SKM-1 (cell line): ENCODE measurements around the gene SPDYE2B.
"Not testable (repeated sequence)": the region's sequence is repeated elsewhere in the genome, so short reads cannot be mapped to it uniquely, and the experiment has no call there.

Source experiments
- DNase-seq: peaks from one replicate; lab custom pipeline; 2025; ENCODE audit not compliant: unreplicated experiment; lab: John Stamatoyannopoulos, UW

SPDYE2B gene

GRCh38 chr7:102638848-102639247 lies 11.3 kb upstream of the SPDYE2B start:
- DNase-seq = not testable (repeated sequence)

- DNase-seq = not testable (repeated sequence)
Measured at GRCh38 chr7:102642691-102643090, 7.4 kb upstream of the SPDYE2B start, which contains the start of gene UPK3BL1. Gene UPK3BL1, minus strand, starts transcription at chr7:102642791. Its CDS starts 50 bp downstream, at chr7:102642741.

GRCh38 chr7:102643404-102643803 lies 6.7 kb upstream of the SPDYE2B start:
- not testable (repeated sequence) for DNase-seq

- DNase-seq = not testable (repeated sequence)
Measured at GRCh38 chr7:102647813-102648212, 2.3 kb upstream of the SPDYE2B start.

- DNase-seq = not testable (repeated sequence)
Measured at GRCh38 chr7:102664765-102665164, 14.6 kb downstream of the SPDYE2B start.

- not testable (repeated sequence) for DNase-seq
Measured at GRCh38 chr7:102666850-102667249, 16.7 kb downstream of the SPDYE2B start.

- DNase-seq = not testable (repeated sequence)
Measured at GRCh38 chr7:102667523-102667922, 17.4 kb downstream of the SPDYE2B start.

- not testable (repeated sequence) for DNase-seq
Measured at GRCh38 chr7:102671166-102671955, 21.2 kb downstream of the SPDYE2B start, which contains the start of gene POLR2J2. Gene POLR2J2, minus strand, starts transcription at chr7:102671663. Its CDS starts 62 bp downstream, at chr7:102671601.

- not testable (repeated sequence) for DNase-seq
Measured at GRCh38 chr7:102671956-102672307, 21.8 kb downstream of the SPDYE2B start.

- DNase-seq = not testable (repeated sequence)
Measured at GRCh38 chr7:102673447-102674067, 23.4 kb downstream of the SPDYE2B start.

- not testable (repeated sequence) for DNase-seq
Measured at GRCh38 chr7:102675545-102675944, 25.4 kb downstream of the SPDYE2B start.

- DNase-seq = not testable (repeated sequence)
Measured at GRCh38 chr7:102680780-102681179, 30.7 kb downstream of the SPDYE2B start.

- DNase-seq = not testable (repeated sequence)
Measured at GRCh38 chr7:102682560-102682959, 32.4 kb downstream of the SPDYE2B start.

- DNase-seq = not testable (repeated sequence)
Measured at GRCh38 chr7:102688299-102689036, 38.3 kb downstream of the SPDYE2B start.

GRCh38 chr7:102689436-102690282 lies 39.5 kb downstream of the SPDYE2B start:
- not testable (repeated sequence) for DNase-seq

- DNase-seq = not testable (repeated sequence)
Measured at GRCh38 chr7:102690602-102691001, 40.5 kb downstream of the SPDYE2B start.

- DNase-seq = not testable (repeated sequence)
Measured at GRCh38 chr7:102694008-102694407, 43.9 kb downstream of the SPDYE2B start.

GRCh38 chr7:102695033-102695552 lies 45.0 kb downstream of the SPDYE2B start:
- DNase-seq = not testable (repeated sequence)

- not testable (repeated sequence) for DNase-seq
Measured at GRCh38 chr7:102696009-102696408, 45.9 kb downstream of the SPDYE2B start.
